HG03108 (cell line): ENCODE results near the gene PRKCZ.

ENCODE experiments used
- ATAC-seq: cut with Tn5 transposase; IDR thresholded peaks from one replicate; pipeline ENCODE4 v1.9.1; 2021; ENCODE audit warnings: moderate library complexity; ENCODE audit not compliant: unreplicated experiment

PRKCZ gene

DNA sequence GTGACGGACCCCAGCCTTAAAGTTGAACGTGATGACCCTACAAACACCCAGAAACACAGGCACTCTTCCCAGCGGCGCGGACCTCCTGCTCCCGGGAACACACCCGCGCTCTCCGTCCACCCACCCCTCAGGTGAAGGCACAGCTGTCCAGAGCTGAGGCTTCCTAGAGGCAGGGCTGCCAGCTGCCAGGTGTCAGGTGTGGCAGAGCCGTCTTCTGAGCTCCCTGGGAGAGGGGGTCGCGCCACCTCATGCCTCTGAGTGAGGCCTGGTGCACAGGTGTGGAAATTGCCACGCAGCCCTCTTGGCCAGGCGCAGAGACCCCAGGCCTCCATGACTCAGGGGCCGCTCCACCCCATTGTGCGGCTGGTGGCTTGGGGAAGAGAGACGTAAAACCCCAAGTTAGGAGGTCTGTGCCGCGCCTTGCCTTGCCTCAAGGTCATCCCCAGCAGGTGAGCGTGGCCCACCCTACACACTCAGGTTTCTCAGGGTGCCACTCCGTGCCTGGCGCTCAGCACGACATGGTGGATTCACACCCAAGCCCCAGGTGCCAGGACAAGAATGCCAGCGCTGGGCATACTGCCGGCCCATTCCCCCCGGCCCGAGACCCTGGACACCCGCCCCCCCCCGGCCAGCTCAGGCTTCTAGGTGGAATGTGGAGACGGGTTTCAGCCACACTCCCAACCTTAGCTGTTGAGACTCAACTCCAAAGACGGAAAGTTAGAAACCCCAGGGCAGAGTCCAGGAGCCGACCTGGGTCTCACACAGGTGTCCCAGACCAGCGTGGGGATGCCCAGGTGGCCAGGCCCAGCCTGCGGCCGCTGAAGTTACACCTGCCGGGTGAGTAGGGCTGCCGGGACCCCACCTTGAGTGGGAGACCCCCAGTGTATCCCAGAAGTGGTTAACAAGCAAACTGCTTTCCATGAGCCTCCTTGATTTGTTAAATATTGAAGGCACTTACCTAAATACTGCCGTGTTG lies 136.0 kb downstream of the PRKCZ start:
- ATAC-seq, result no peak

DNA sequence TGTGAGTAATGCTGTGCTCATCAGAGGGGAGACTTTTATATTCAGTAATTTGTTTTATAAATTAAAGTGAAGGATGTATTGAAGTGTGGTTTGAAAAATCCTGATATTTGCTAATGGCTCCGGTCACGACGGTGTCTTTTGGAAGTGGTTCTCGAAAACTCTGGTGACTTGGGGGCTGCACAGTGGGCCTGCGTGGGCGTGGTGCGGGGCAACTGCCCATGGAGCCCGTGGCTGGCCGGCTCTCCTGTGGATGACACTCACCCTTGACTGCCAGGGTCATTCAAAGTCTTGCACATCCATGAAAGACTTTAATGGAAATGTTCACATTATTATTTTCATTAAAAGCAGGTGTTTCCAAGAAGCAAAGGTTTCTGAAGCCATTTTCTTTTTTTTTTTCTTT lies 136.7 kb downstream of the PRKCZ start:
- ATAC-seq, result no peak

DNA sequence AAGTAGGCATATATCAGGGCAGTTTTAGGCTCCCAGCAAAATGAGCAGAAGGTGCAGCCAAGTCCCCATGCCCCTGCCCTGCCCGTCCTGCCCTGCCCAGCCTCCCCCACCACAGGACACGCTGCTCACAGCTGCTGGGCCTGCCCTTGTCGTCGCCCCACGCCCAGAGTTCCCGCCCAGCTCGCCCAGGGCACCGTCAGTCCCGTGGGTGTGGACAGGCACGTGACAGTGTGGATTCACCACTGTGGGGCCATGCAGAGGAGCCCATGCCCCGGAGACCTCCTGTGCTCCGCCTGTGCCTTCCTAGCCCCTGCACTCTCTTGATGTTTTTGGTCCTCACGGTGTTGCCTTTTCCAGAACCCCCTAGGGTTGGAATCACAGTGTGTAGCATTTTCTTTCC lies 137.4 kb downstream of the PRKCZ start:
- no peak for ATAC-seq

DNA sequence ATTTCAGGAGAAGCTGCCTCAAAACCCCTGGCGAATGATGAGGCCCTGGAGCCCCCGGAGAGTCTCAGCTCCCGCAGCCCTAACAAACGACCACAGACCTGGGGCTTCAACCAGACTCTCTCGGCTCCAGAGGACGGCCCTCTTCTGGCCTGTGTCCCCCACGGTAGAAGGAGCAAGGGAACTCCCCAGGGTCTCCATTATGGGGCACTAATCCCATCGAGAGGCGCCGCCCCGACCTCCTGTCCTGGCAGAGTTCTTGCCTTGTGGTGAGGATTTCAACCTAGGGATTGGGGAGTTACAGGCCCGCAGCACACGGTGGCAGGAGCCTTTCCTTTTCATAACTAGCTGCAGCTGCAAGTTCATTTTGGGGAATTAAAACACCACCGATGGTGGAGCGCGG lies 138.1 kb downstream of the PRKCZ start:
- ATAC-seq, result no peak

DNA sequence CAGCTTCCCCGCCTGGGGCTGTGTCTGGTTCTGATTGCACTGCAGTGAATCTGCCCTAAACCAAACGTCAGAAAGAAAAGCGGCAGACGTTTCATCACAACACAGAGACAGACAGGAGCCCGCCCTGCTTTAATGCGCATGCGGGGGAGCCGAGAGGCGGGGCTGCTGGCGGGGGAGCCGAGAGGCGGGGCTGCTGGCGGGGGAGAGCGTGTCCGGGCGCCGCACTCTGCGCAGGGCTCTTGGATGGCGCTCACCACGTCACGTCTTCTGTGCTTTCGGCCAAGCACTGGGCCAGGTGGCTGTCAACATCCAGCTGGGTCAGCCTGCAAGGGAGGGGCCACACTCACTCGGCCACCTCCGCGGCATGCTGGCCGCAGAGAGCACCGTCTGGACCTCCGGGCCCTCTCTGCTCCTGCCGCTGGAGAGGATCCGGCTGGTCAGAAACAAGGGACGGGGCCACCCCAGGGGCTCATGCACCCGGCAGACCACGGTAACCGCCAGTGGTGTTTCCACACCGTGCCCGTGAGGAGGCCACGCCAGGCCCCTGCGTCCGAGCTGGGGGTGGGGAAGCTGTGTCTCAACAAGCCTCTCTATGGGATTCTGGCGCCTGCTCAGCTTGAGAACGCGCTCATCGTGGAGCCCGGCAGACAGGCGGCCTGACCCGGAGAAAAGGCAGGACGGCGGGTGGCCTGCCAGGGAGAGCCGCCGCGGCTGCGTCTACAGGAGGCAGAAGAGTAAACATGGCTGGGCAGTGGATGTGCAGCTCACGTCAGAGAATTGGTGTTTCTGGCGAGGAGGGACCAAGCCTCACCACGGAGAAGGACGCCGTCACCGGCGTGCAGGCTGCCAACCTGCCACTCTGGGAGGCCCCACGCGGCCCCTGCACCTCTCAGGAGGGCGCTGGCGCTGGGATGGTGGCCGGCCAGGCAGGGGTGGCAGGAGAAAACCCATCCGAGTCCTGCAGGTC lies 139.5 kb downstream of the PRKCZ start:
- peak; percentile 65 for ATAC-seq

DNA sequence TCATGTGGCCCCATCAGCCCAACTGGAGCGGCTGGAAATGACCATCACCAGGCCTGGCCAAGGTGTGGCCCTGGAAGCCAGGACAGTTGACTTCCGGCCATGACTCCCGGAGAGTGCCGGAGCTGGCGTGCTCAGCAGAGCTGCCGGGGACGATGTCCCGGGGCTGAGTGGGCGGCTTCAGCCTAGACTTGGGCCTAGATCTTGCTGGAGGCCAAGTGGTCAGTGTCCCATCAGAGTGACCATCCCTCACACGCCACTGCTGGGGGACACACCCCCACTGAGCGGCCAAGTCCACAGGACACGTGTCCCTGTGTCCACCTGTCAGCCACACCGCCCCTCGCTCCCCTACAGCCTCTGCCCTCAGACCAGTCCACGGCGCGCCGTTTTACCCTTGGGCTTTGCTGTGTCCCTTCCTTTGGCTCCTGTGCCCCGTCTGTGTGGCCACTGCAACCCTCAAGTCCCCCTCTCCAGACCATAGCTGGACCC lies 140.3 kb downstream of the PRKCZ start:
- ATAC-seq, result no peak

DNA sequence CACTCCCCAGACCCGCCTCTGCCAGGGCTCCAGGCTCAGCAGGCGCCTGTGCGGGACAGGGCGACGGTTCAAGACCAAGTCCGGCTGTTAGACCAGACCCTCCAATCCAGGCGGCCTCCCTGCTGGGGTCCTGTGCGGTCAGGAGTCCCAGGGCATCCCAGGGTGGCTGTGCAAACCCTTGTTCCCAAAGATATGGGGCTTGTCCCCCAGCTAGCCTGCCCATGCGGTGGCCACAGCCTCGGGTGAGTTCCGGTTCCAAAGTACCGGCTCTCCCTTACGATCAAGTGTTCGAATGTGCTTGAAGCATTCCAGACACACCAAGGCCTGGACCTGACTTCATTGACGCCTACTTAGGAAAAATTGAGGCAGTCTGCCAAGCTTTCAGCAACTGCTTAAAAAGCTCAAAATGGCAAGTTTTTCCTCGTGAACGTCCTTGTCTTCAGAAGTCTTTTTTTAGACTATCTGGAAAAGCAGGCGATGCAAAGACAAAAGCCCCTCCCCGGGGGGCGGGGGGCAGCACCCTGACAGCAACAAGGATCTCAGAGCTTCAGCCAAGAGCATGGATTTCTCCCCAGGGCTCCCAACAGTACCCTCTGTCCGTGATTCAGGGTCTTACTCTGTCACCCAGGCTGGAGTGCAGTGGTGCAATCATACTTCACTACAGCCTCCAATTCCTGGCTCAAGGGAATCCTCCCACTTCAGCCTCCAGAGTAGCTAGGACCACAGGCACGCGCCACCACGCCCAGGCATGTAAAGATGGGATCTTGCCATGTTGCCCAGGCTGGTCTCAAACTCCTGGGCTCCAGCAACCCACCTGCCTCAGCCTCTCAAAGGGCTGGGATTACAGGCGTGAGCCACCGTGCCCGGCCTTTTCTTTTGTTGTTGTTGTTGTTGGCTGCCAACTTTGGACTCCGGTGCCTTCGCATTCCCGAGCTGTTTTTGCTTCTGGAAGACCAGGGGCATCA lies 142.1 kb downstream of the PRKCZ start:
- no peak for ATAC-seq

DNA sequence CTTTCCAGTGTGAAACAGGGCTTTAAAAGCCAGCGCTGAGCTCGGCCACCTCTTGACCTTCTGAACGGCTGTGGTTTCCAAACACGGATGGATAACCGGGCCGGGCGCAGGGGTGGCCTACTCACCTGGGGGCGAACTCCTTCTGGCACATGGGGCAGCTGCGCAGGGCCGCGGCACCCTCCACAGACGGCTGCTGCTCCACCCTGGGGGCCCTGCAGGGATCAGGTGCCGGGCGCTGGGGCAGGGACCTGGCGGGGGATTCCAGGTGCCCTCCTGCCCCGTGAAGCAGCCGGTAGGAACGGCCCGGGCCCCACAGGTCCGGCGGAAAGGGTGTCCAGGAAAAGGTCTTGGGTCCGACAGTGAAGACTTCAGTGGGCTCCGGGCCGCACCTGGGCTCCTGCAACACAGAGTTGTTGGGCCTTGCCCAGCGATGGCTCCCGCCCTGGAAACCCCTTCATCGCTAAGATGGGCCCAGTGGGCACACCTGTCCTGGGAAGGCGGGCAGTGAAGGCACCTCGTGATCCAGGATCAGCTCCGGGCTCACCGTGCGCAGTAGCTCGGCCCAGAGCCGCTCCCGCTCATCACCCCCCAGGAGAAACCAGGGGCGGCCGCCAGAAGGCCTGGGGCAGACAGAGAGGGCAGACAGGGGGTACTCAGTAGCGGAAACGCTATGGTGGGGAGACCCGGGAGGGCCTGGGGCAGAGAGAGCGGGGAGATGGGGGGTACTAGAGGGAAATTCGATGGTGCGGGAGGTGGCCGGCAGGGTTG lies 143.5 kb downstream of the PRKCZ start:
- no peak for ATAC-seq

DNA sequence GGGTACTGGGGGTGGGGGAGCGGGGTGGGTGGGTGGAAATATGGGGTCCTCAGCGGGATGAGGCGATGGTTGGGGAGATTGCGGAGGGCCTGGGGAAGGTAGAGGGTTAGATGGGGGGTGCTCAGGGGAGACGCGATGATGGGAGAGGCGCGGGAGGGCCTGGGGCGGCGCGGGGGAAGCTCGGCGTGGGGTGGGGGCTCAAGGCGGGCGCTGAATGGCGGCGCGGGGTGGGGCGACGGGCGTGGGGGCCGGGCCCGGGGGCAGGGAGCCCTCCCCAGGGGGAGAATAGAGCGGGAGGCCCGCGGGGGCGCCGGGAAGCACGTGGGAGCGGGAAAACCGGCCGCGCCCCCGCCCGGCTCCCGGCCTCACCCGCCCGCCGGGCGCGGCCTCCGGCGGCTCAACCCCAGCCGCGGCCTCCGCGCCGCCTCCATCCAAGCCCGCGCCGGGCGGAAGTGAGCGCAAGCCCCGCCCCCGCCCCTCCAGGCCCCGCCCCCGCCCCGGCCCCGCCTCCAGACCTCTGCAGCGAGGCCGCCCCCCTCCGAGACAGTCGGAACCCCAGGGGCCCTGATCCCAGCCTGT lies 144.2 kb downstream of the PRKCZ start, which contains the start of gene FAAP20:
TSS of gene FAAP20 (minus strand) at position 454 of the 579 bp plus-strand sequence. CDS start at position 431, 23 bp downstream.
- ATAC-seq, result peak; percentile 41

DNA sequence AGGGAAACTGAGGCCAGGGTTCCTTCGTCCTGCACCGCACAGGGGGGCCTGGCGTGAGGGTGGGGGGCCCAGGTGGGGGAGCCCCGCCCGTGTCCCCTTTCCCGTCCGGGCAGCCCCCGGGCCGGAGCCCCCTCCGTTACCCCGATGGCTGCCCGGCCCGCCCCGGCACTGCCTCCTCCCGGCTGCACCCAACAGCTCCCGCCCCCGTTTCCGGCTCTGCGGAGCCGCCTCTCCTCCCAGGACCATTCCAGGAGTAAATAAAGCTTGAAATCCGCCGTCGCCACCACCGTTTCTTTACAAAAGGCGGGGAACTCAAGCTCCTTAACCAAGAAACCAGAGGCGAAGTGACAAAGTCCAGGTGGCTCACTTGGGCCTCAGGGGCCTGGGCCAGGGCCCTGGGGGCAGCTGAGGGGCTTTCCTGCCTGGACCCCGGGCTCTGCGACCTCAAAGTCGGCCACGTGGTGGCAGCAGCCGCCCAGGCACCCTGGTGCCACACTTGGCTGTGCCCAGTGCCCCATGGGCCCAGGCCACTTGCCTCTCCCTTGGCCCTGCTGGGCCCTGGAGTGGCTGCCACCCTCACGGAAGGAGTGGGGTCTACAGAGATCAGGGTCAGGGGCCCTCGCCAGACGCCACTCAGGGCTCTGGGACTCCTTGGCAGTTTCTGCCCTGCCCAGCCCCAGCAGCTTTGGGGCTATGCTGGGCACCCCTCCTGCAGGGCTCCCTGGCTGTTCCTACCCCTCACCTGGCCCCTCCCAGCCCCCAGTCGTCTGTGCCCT lies 144.9 kb downstream of the PRKCZ start:
- ATAC-seq, result peak; percentile 53

DNA sequence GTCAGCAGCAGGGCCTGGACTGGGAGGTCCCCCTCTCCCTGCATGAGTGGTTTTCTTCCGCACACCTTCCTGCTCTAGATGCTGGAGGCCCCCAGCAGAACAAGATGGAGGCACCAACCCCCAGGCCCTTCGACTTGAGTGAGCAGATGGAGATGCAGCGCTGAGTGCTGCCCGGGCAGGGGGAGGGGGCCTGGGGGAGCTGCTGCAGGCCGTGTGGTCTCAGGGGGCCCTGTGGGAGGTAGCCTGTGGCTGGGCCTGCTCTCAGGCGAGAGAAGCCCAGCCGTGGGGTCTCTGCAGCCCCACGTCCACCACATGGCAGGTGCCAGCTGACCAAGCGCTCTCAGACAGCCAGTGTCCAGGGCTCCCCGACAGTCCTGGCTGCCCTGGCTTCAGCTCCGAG lies 145.6 kb downstream of the PRKCZ start:
- ATAC-seq, result no peak

DNA sequence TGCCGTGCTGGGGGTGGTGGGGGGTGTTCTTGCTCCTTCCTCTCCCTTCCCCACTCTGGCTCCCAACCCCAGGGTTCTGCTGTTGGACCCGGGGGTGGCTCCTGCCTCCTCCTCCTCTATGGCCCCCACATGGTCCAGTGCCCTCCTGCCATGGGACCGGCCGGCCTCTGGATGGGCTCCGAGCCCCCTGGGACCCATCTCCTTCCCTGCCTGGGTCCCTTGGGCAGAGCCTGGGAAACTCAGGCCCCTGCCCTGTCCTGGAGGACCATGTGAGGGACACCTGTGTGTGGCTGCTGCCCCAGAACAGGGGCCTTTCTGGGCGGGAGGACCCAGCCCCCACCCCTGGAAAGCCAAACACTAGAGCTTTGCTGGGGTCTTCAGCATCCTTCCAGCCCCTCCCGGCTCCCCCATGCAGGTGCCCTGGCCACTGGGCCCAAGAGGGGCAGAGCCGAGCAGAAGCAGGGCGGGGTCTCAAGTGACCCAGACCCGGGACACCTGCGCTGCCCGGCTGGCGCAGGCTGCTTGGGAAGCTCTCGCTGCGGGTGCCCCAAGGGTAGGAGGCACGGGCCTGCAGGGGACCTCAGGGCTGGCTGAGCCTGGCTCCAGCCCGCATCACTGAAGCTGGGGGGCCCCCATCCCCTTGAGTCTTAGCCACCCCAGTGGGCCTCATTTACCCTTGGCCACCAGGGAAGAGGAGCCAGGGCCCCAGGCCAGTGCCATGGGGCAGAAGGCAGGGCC lies 146.9 kb downstream of the PRKCZ start:
- ATAC-seq, result no peak

DNA sequence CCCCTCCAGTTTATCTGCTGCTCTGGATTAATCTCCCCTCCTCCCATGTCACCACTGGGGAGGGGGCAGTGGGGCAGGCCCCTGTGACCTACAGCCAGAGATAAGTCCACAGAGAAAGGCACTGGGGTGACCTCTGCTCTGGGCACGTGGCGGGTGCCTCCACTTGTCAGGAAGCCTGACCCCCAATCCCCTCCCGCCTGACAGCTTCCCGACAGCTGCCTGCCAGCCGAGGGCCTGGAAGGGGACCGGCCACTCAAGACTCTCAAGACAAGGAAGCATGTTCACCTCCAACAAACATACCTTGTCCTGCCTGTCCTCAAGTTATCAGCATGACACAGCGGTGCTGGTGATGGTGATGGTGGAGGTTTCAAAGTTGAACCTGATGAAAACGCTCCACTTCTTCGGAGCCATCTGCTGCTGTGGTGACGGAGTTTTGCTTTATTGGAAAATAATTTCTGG lies 147.5 kb downstream of the PRKCZ start:
- no peak for ATAC-seq

DNA sequence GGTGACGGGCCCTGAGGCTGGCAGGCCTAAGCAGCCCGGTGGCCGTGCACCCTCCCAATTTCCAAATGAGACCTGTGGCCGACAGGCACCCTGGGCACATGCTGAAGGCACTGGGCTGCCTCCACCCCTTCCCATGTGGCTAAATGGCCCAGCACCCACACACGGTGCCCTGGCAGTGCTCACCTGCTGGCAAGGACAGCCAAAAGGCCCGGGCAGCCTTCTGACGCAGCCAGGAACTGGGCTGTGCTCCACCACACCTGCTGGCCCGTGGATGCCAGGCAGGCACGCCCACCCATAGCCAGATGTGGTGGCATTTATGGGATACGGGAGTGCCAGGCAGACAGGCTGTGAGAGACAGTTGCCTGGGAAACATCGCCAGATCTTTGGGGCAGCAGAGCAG lies 148.4 kb downstream of the PRKCZ start:
- no peak for ATAC-seq

DNA sequence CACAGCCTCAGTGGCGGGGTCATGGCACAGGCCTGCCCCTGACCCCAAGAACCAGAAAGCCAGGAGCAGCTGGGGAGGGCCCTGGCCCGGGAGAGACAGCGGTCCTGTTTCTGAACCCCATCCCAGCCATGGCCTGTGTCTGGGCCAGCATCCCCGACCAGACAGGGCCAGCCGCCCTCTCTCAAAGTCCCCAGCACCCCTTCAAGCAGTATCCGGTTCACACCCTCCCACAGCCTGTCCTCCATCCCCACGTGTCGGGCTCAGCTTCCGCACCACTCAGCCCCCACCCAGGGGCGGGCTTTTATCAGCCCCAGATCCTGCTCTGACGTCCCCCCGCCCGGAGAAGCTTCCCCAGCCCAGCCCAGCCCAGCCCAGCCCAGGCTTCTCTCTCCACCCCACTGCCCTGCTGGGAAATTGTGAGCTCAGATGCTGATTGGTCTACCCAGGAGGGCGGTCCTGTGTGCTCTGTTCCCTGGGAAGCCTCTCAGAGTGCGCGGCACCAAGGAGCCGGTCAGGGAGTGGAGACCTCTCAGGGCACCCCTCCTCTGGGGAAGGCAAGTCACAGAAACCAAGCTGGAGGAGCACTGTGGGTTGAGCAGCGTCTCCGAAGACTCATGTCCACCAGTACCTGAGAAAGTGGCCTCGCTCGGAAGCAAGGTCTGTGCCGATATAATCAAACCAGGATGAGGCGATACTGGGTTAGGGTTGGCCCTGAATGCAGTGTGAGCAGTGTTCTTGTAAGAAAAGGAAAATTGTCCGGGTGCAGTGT lies 149.0 kb downstream of the PRKCZ start:
- peak; percentile 30 for ATAC-seq

DNA sequence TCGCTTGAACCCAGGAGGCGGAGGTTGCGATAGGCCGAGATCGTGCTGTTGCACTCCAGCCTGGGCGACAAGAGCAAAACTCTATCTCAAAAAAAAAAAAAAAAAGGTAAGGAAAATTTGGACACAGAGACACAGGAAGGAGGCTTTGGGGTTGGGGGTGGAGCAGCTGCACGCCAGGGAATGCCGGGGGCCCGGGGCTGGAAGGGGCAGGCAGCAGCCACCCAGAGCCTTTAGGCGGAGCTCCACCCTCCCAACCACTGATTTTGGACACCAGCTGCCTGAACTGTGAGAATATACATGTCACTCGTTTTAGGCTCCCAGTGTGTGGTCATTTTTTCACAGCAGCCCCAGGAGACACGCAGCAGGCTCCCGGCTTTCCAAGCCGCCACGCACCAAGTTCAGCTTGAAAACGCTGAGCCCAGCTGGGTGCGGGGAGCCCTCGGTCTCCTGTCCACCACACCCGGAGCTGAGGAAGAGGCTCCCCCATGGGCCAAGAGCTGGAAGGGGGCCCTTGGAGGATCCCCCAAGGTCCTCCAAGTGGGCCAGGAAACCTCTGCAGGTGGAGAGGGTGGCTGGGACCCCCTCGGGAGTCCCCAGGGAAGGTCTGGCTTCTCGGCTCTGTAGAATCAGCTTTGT lies 150.2 kb downstream of the PRKCZ start:
- ATAC-seq, result no peak
